ENCODE measurements around the gene HNRNPD.

The HNRNPD gene

GRCh38 chr4:82398263-82398662 lies 24.5 kb upstream of the HNRNPD start:
- Histone ChIP-seq H3K27ac (ENCODE audit: extremely low read depth, low read depth, low read length) (no peak overlapping the region), H3K36me3 (ENCODE audit: control insufficient read depth in 2 of 2, insufficient read depth in 1 of 2, low read length in 2 of 2) (no peaks in the 10 kb centered on the region), H3K4me3 (ENCODE audit: low read depth, low read length) (no peak overlapping the region), H3K4me1 (ENCODE audit: control insufficient read depth, insufficient read depth, low read length) (no peaks in the 10 kb centered on the region), H3K9me3 (ENCODE audit: control insufficient read depth, insufficient read depth, low read depth, low read length) (no peaks in the 10 kb centered on the region)
- CTCF ChIA-PET: interaction anchor here (0.6 to 0.9 kb wide), 2 partner anchors 22 to 28 kb away, joined by 3 to 5 read pairs; no protein-coding TSS in a partner anchor
- no peak for TF ChIP-seq ZBTB8A (tag by site-specific recombination; IDR thresholded peaks at IDR 0.05)
- no peak for TF ChIP-seq ZNF501 (tag by site-specific recombination; IDR thresholded peaks at IDR 0.05)
- TF ChIP-seq PRDM2 (tag by site-specific recombination; IDR thresholded peaks at IDR 0.05; ENCODE audit: borderline replicate concordance): no peak
- no peak for TF ChIP-seq HOXC10 (CRISPR knock-in tag; IDR thresholded peaks at IDR 0.05)
- TF ChIP-seq PBX3 (CRISPR knock-in tag; IDR thresholded peaks at IDR 0.05): no peak
- no peak for TF ChIP-seq ZNF704 (tag by site-specific recombination; IDR thresholded peaks at IDR 0.05)
- TF ChIP-seq ZNF362 (tag by site-specific recombination; IDR thresholded peaks at IDR 0.05): no peak
- TF ChIP-seq ZNF404 (tag by site-specific recombination; IDR thresholded peaks at IDR 0.05): no peak
- TF ChIP-seq ZBTB10 (tag by site-specific recombination; IDR thresholded peaks at IDR 0.05): no peak
- no peak for TF ChIP-seq ZNF530 (tag by site-specific recombination; IDR thresholded peaks at IDR 0.05; ENCODE audit: low read depth)
- no peak for TF ChIP-seq ZNF623 (tag by site-specific recombination; IDR thresholded peaks at IDR 0.05)
- TF ChIP-seq ZFP3 (tag by site-specific recombination; IDR thresholded peaks at IDR 0.05; ENCODE audit: low read depth): no peak
- TF ChIP-seq ZNF549 (tag by site-specific recombination; IDR thresholded peaks at IDR 0.05): no peak
- TF ChIP-seq REPIN1 (tag by site-specific recombination; IDR thresholded peaks at IDR 0.05; ENCODE audit: low read depth): no peak
- TF ChIP-seq SP7 (tag by site-specific recombination; IDR thresholded peaks at IDR 0.05): no peak
- POLR2A ChIA-PET: interaction anchor here (1.7 kb wide), 1 partner anchor 31 kb away, joined by 5 read pairs; no protein-coding TSS in a partner anchor
